PC-3 (cell line): ENCODE measurements around the gene SLC8A2.

Source experiments
- EZH2 ChIP-seq: fragments of 300-600 bp; sonication (generic); IDR thresholded peaks from one replicate; pipeline ENCODE4 v1.6.1; 2017; ENCODE audit warnings: antibody characterized with exemption, mild to moderate bottlenecking, low read length; ENCODE audit not compliant: unreplicated experiment
- TF ChIP-seq, protein P1 (sequence below): fragments of 300-600 bp; sonication (generic); conservative IDR thresholded peaks from 2 replicates; pipeline ENCODE4 v1.5.1; 2017; ENCODE audit warnings: antibody characterized with exemption, low read depth, mild to moderate bottlenecking, low read length

- TF ChIP-seq, protein P1, sequence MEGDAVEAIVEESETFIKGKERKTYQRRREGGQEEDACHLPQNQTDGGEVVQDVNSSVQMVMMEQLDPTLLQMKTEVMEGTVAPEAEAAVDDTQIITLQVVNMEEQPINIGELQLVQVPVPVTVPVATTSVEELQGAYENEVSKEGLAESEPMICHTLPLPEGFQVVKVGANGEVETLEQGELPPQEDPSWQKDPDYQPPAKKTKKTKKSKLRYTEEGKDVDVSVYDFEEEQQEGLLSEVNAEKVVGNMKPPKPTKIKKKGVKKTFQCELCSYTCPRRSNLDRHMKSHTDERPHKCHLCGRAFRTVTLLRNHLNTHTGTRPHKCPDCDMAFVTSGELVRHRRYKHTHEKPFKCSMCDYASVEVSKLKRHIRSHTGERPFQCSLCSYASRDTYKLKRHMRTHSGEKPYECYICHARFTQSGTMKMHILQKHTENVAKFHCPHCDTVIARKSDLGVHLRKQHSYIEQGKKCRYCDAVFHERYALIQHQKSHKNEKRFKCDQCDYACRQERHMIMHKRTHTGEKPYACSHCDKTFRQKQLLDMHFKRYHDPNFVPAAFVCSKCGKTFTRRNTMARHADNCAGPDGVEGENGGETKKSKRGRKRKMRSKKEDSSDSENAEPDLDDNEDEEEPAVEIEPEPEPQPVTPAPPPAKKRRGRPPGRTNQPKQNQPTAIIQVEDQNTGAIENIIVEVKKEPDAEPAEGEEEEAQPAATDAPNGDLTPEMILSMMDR: no peak
- no peak for TF ChIP-seq EZH2
Observed at GRCh38 chr19:47450478-47450877, 21.2 kb downstream of the SLC8A2 start.
